ENCODE measurements around the gene VNN1. TPM values are rescaled to one million over a fixed set of nuclear protein-coding genes. Genes with fewer than 3 reads are reported as not detected.

The VNN1 gene
- polyA plus RNA-seq, 1 experiment = not detected

GRCh38 chr6:132634796-132635195 lies 79.1 kb downstream of the VNN1 start:
- TF ChIP-seq, protein P1, sequence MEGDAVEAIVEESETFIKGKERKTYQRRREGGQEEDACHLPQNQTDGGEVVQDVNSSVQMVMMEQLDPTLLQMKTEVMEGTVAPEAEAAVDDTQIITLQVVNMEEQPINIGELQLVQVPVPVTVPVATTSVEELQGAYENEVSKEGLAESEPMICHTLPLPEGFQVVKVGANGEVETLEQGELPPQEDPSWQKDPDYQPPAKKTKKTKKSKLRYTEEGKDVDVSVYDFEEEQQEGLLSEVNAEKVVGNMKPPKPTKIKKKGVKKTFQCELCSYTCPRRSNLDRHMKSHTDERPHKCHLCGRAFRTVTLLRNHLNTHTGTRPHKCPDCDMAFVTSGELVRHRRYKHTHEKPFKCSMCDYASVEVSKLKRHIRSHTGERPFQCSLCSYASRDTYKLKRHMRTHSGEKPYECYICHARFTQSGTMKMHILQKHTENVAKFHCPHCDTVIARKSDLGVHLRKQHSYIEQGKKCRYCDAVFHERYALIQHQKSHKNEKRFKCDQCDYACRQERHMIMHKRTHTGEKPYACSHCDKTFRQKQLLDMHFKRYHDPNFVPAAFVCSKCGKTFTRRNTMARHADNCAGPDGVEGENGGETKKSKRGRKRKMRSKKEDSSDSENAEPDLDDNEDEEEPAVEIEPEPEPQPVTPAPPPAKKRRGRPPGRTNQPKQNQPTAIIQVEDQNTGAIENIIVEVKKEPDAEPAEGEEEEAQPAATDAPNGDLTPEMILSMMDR (IDR thresholded peaks at IDR 0.05; ENCODE audit: insufficient read depth, low read depth, low read length) = no peak
- POLR2A ChIA-PET = no interaction called here
- H3K4me3 ChIP-seq (ENCODE audit: low read depth, low read length) = no peak overlapping the region
- CTCF ChIA-PET = interaction anchor here (1.6 kb wide), 1 partner anchor 35 kb away, joined by 4 read pairs; no protein-coding TSS in a partner anchor
- DNase-seq (ENCODE audit: low read depth) = no peak
- H3K27me3 ChIP-seq (ENCODE audit: control insufficient read depth, insufficient read depth, low read length) = no peaks in the 10 kb centered on the region
- no peaks in the 10 kb centered on the region for H3K36me3 ChIP-seq (ENCODE audit: control insufficient read depth, insufficient read depth, low read length)

- TF ChIP-seq, protein P1 (IDR thresholded peaks at IDR 0.05; ENCODE audit: insufficient read depth, low read depth, low read length) = no peak
- Histone ChIP-seq H3K27me3 (ENCODE audit: control insufficient read depth, insufficient read depth, low read length) (no peaks in the 10 kb centered on the region), H3K36me3 (ENCODE audit: control insufficient read depth, insufficient read depth, low read length) (no peaks in the 10 kb centered on the region), H3K4me3 (ENCODE audit: low read depth, low read length) (no peak overlapping the region)
- CTCF ChIA-PET = no interaction called here
- DNase-seq (ENCODE audit: low read depth) = no peak
- POLR2A ChIA-PET = no interaction called here
Observed at GRCh38 chr6:132633362-132633761, 80.5 kb downstream of the VNN1 start.

Other genes starting within 250 kb of the VNN1 start
- 31.0 and 51.2 TPM in 2 replicates for gene STX7, start 200.9 kb downstream of the VNN1 start, polyA plus RNA-seq (2011; rRNA removed)
- gene TAAR9, start 175.8 kb downstream of the VNN1 start, polyA plus RNA-seq (2011; rRNA removed) = not detected in 2 replicates
- not detected in 2 replicates for gene TAAR8, start 161.4 kb downstream of the VNN1 start, polyA plus RNA-seq (2011; rRNA removed)
- gene TAAR6, start 143.7 kb downstream of the VNN1 start, polyA plus RNA-seq (2011; rRNA removed) = not detected in 2 replicates
- gene TAAR5, start 124.3 kb downstream of the VNN1 start, polyA plus RNA-seq (2011; rRNA removed) = not detected in 2 replicates
- gene TAAR2, start 89.8 kb downstream of the VNN1 start, polyA plus RNA-seq (2011; rRNA removed) = not detected in 2 replicates
- gene TAAR1, start 54.9 kb downstream of the VNN1 start, polyA plus RNA-seq (2011; rRNA removed) = not detected in 2 replicates
- gene VNN2, start 43.8 kb upstream of the VNN1 start, polyA plus RNA-seq (2011; rRNA removed) = not detected in 2 replicates
- 0.63 and 1.9 TPM in 2 replicates for gene SLC18B1, start 84.6 kb upstream of the VNN1 start, polyA plus RNA-seq (2011; rRNA removed)
- 3,063 and 4,031 TPM in 2 replicates for gene RPS12, start 100.5 kb upstream of the VNN1 start, polyA plus RNA-seq (2011; rRNA removed)

Measured in BJ (cell line).